DLD1 (cell line): Measurements from ENCODE around the gene WDTC1.

Experiments used
- in situ Hi-C: cut with HindIII; loops from 2 replicates; pipeline ENCODE4 v1.10.0; 2017; ENCODE audit warnings: low sequenced_read_pairs

Gene WDTC1

GRCh38 chr1:27300341-27301051, 66.1 kb downstream of the WDTC1 start:
- in situ Hi-C loops = no loop called here

GRCh38 chr1:27301052-27301422, 66.6 kb downstream of the WDTC1 start:
- in situ Hi-C loops = no loop called here

- in situ Hi-C loops = no loop called here
Observed at GRCh38 chr1:27301582-27302199, 67.3 kb downstream of the WDTC1 start.

GRCh38 chr1:27302612-27303011, 68.2 kb downstream of the WDTC1 start:
- in situ Hi-C loops = no loop called here

- in situ Hi-C loops = no loop called here
Observed at GRCh38 chr1:27303509-27303908, 69.1 kb downstream of the WDTC1 start.

- in situ Hi-C loops = no loop called here
Observed at GRCh38 chr1:27306071-27306470, 71.6 kb downstream of the WDTC1 start.

GRCh38 chr1:27306892-27307761, 72.7 kb downstream of the WDTC1 start:
- in situ Hi-C loops = no loop called here

GRCh38 chr1:27307874-27308598, 73.6 kb downstream of the WDTC1 start:
- in situ Hi-C loops = no loop called here

- in situ Hi-C loops = no loop called here
Observed at GRCh38 chr1:27314169-27314568, 79.7 kb downstream of the WDTC1 start.

- in situ Hi-C loops = no loop called here
Observed at GRCh38 chr1:27314737-27315136, 80.3 kb downstream of the WDTC1 start.

- in situ Hi-C loops = no loop called here
Observed at GRCh38 chr1:27316860-27317259, 82.4 kb downstream of the WDTC1 start.

- in situ Hi-C loops = no loop called here
Observed at GRCh38 chr1:27318136-27318535, 83.7 kb downstream of the WDTC1 start.

- in situ Hi-C loops = no loop called here
Observed at GRCh38 chr1:27318596-27318995, 84.2 kb downstream of the WDTC1 start.

GRCh38 chr1:27321813-27322568, 87.6 kb downstream of the WDTC1 start, which contains the start of gene TMEM222:
Gene TMEM222 (plus strand): TSS chr1:27322163. CDS start chr1:27322198, 35 bp downstream.
- in situ Hi-C loops = no loop called here

- in situ Hi-C loops = no loop called here
Observed at GRCh38 chr1:27322569-27323240, 88.3 kb downstream of the WDTC1 start.

GRCh38 chr1:27325286-27325685, 90.9 kb downstream of the WDTC1 start:
- in situ Hi-C loops = no loop called here

GRCh38 chr1:27327964-27328363, 93.5 kb downstream of the WDTC1 start:
- in situ Hi-C loops = no loop called here

GRCh38 chr1:27330786-27331185, 96.4 kb downstream of the WDTC1 start:
- in situ Hi-C loops = no loop called here

GRCh38 chr1:27331426-27331825, 97.0 kb downstream of the WDTC1 start:
- in situ Hi-C loops = no loop called here

- in situ Hi-C loops = no loop called here
Observed at GRCh38 chr1:27331922-27332321, 97.5 kb downstream of the WDTC1 start.
